ENCODE results near the gene CNNM2. TPM values are rescaled to one million over a fixed set of nuclear protein-coding genes. Genes with fewer than 3 reads are reported as not detected.

The CNNM2 gene
- total RNA-seq, 1 donor from 2014 or later = 14.3 TPM

GRCh38 chr10:103111918-103112877 is 194.1 kb downstream of the CNNM2 start:
- Mint-ChIP-seq H3K27ac (ENCODE audit: unreplicated experiment) (no peak overlapping the region), H3K4me3 (ENCODE audit: unreplicated experiment) (no peak overlapping the region), H3K27me3 (ENCODE audit: unreplicated experiment) (peaks cover 1% of the 10 kb centered on the region), H3K9me3 (ENCODE audit: unreplicated experiment) (no peaks in the 10 kb centered on the region), H3K4me1 (ENCODE audit: low read depth, unreplicated experiment) (peaks cover 4% of the 10 kb centered on the region), H3K36me3 (ENCODE audit: unreplicated experiment) (no peaks in the 10 kb centered on the region)
- no peak for TF ChIP-seq CTCF (IDR thresholded peaks at IDR 0.05; ENCODE audit: partially characterized antibody, unreplicated experiment)
- no peak for DNase-seq

GRCh38 chr10:103114876-103115275 is 196.8 kb downstream of the CNNM2 start:
- no peak for TF ChIP-seq CTCF (IDR thresholded peaks at IDR 0.05; ENCODE audit: partially characterized antibody, unreplicated experiment)
- H3K4me1 Mint-ChIP-seq (ENCODE audit: low read depth, unreplicated experiment) = peaks cover 4% of the 10 kb centered on the region
- no peaks in the 10 kb centered on the region for H3K36me3 Mint-ChIP-seq (ENCODE audit: unreplicated experiment)
- no peak for DNase-seq
- H3K27ac Mint-ChIP-seq (ENCODE audit: unreplicated experiment) = no peak overlapping the region
- H3K27me3 Mint-ChIP-seq (ENCODE audit: unreplicated experiment) = peaks cover 1% of the 10 kb centered on the region
- no peak overlapping the region for H3K4me3 Mint-ChIP-seq (ENCODE audit: unreplicated experiment)
- H3K9me3 Mint-ChIP-seq (ENCODE audit: unreplicated experiment) = no peaks in the 10 kb centered on the region

- TF ChIP-seq CTCF (IDR thresholded peaks at IDR 0.05; ENCODE audit: partially characterized antibody, unreplicated experiment) = no peak
- Mint-ChIP-seq H3K4me3 (ENCODE audit: unreplicated experiment) (no peak overlapping the region), H3K27ac (ENCODE audit: unreplicated experiment) (no peak overlapping the region), H3K9me3 (ENCODE audit: unreplicated experiment) (no peaks in the 10 kb centered on the region), H3K4me1 (ENCODE audit: low read depth, unreplicated experiment) (no peaks in the 10 kb centered on the region), H3K36me3 (ENCODE audit: unreplicated experiment) (no peaks in the 10 kb centered on the region), H3K27me3 (ENCODE audit: unreplicated experiment) (peaks cover 1% of the 10 kb centered on the region)
- no peak for DNase-seq
Observed at GRCh38 chr10:103117247-103117646, 199.2 kb downstream of the CNNM2 start.

- no peak for TF ChIP-seq CTCF (IDR thresholded peaks at IDR 0.05; ENCODE audit: partially characterized antibody, unreplicated experiment)
- H3K4me1 Mint-ChIP-seq (ENCODE audit: low read depth, unreplicated experiment) = peaks cover 6% of the 10 kb centered on the region
- no peaks in the 10 kb centered on the region for H3K36me3 Mint-ChIP-seq (ENCODE audit: unreplicated experiment)
- H3K27me3 Mint-ChIP-seq (ENCODE audit: unreplicated experiment) = no peaks in the 10 kb centered on the region
- no peak overlapping the region for H3K4me3 Mint-ChIP-seq (ENCODE audit: unreplicated experiment)
- DNase-seq = no peak
- no peak overlapping the region for H3K27ac Mint-ChIP-seq (ENCODE audit: unreplicated experiment)
- H3K9me3 Mint-ChIP-seq (ENCODE audit: unreplicated experiment) = no peaks in the 10 kb centered on the region
Observed at GRCh38 chr10:103120546-103120945, 202.5 kb downstream of the CNNM2 start.

Measured in glutamatergic neuron (in vitro differentiated cells).